OCI-LY1 (cell line): ENCODE results near the gene CUEDC1.

Experiments used
- H2AFZ ChIP-seq: fragments of 200-600 bp; sonication (generic), shearing (Covaris generic); 2 replicates; pipeline ENCODE4 v1.6.0; 2014; ENCODE audit warnings: antibody characterized with exemption, mild to moderate bottlenecking, low read length
- H3F3A ChIP-seq: fragments of 200-600 bp; sonication (generic), shearing (Covaris generic); 2 replicates; pipeline ENCODE4 v1.6.0; 2014; ENCODE audit warnings: mild to moderate bottlenecking, antibody characterized with exemption, low read length, moderate library complexity; ENCODE audit not compliant: insufficient read depth
- H3K27ac ChIP-seq: fragments of 200-600 bp; sonication (generic); 2 replicates; pipeline ENCODE4 v1.5.1; 2014; ENCODE audit warnings: low read length, mixed run types, mild to moderate bottlenecking, low read depth; ENCODE audit not compliant: poor library complexity, severe bottlenecking
- H3K27me3 ChIP-seq: fragments of 200-600 bp; sonication (generic); 2 replicates; pipeline ENCODE4 v1.6.0; 2014; ENCODE audit warnings: antibody characterized with exemption, mild to moderate bottlenecking, low read length, moderate library complexity; ENCODE audit not compliant: insufficient read depth
- H3K36me3 ChIP-seq: fragments of 200-600 bp; sonication (generic); 2 replicates; pipeline ENCODE4 v1.6.1; 2014; ENCODE audit warnings: mild to moderate bottlenecking, antibody characterized with exemption, low read length, moderate library complexity, mixed read lengths; ENCODE audit not compliant: insufficient read depth
- H3K4me1 ChIP-seq: fragments of 200-600 bp; sonication (generic); 2 replicates; pipeline ENCODE4 v1.5.1; 2014; ENCODE audit warnings: mild to moderate bottlenecking, low read length, moderate library complexity; ENCODE audit not compliant: insufficient read depth, severe bottlenecking
- H3K4me2 ChIP-seq: fragments of 200-600 bp; sonication (generic), shearing (Covaris generic); 2 replicates; pipeline ENCODE4 v1.6.1; 2014; ENCODE audit warnings: low read length
- H3K4me3 ChIP-seq: fragments of 200-600 bp; sonication (generic); 2 replicates; pipeline ENCODE4 v1.5.1; 2014; ENCODE audit warnings: low read length, low read depth, mild to moderate bottlenecking, mixed read lengths; ENCODE audit not compliant: poor library complexity, severe bottlenecking
- H3K79me2 ChIP-seq: fragments of 200-600 bp; shearing (Covaris generic); 2 replicates; pipeline ENCODE4 v1.6.1; 2016; ENCODE audit warnings: mixed run types, low read length, mixed read lengths; ENCODE audit not compliant: insufficient read depth
- H3K9ac ChIP-seq: fragments of 200-600 bp; sonication (generic), shearing (Covaris generic); 2 replicates; pipeline ENCODE4 v1.6.1; 2014; ENCODE audit warnings: mild to moderate bottlenecking, low read length, mixed read lengths
- H3K9me2 ChIP-seq: fragments of 200-600 bp; sonication (generic), shearing (Covaris generic); 2 replicates; pipeline ENCODE4 v1.6.1; 2014; ENCODE audit warnings: low read depth, mild to moderate bottlenecking, low read length, mixed read lengths
- H3K9me3 ChIP-seq: fragments of 200-600 bp; shearing (Covaris generic); 2 replicates; pipeline ENCODE4 v1.6.1; 2014; ENCODE audit warnings: low read length, mixed read lengths
- H4K20me1 ChIP-seq: fragments of 200-600 bp; sonication (generic), shearing (Covaris generic); 2 replicates; pipeline ENCODE4 v1.6.0; 2016; ENCODE audit warnings: mild to moderate bottlenecking, low read length; ENCODE audit not compliant: insufficient read depth
- CTCF ChIP-seq: fragments of 200-600 bp; sonication (generic), shearing (Covaris generic); IDR thresholded peaks from 2 replicates; pipeline ENCODE4 v1.5.1; 2017; ENCODE audit warnings: mild to moderate bottlenecking, antibody characterized with exemption, low read length, moderate library complexity, mixed read lengths
- EZH2 ChIP-seq: fragments of 200-600 bp; sonication (generic), shearing (Covaris generic); IDR thresholded peaks from 2 replicates; pipeline ENCODE4 v1.8.0; 2017; ENCODE audit warnings: borderline replicate concordance, mixed run types, mild to moderate bottlenecking, antibody characterized with exemption, low read length, moderate library complexity, mixed read lengths

The CUEDC1 gene

GRCh38 chr17:57817299-57817698, 137.9 kb downstream of the CUEDC1 start:
- no peaks in the 10 kb centered on the region for H3K79me2 ChIP-seq
- H3K36me3 ChIP-seq = no peaks in the 10 kb centered on the region
- H3K4me3 ChIP-seq = no peak overlapping the region
- no peaks in the 10 kb centered on the region for H3K27me3 ChIP-seq
- no peak for TF ChIP-seq EZH2
- TF ChIP-seq CTCF = no peak
- H3K9me3 ChIP-seq = no peaks in the 10 kb centered on the region
- no peak overlapping the region for H3K27ac ChIP-seq
- no peak overlapping the region for H3K9ac ChIP-seq
- H3F3A ChIP-seq = no peaks in the 10 kb centered on the region
- H3K4me1 ChIP-seq = no peaks in the 10 kb centered on the region
- no peaks in the 10 kb centered on the region for H3K9me2 ChIP-seq
- H3K4me2 ChIP-seq = no peak overlapping the region
- no peak overlapping the region for H2AFZ ChIP-seq
- no peaks in the 10 kb centered on the region for H4K20me1 ChIP-seq

- Histone ChIP-seq H3K79me2 (no peaks in the 10 kb centered on the region), H3K9me2 (no peaks in the 10 kb centered on the region), H3K36me3 (no peaks in the 10 kb centered on the region), H4K20me1 (no peaks in the 10 kb centered on the region), H3K4me2 (no peak overlapping the region), H3K27ac (no peak overlapping the region), H3K9ac (no peak overlapping the region), H3K4me1 (no peaks in the 10 kb centered on the region), H3K4me3 (no peak overlapping the region), H2AFZ (no peak overlapping the region), H3K9me3 (no peaks in the 10 kb centered on the region), H3K27me3 (no peaks in the 10 kb centered on the region), H3F3A (no peaks in the 10 kb centered on the region)
- TF ChIP-seq CTCF (no peak), EZH2 (no peak)
These were observed 140.8 kb downstream of the CUEDC1 start for GRCh38 chr17:57814421-57814820.

- Histone ChIP-seq H3K27ac (no peak overlapping the region), H3K4me3 (no peak overlapping the region), H3F3A (no peaks in the 10 kb centered on the region), H3K4me2 (no peak overlapping the region), H3K9me3 (no peaks in the 10 kb centered on the region), H3K27me3 (no peaks in the 10 kb centered on the region), H3K9me2 (no peaks in the 10 kb centered on the region), H4K20me1 (no peaks in the 10 kb centered on the region), H2AFZ (no peak overlapping the region), H3K9ac (no peak overlapping the region), H3K79me2 (no peaks in the 10 kb centered on the region), H3K36me3 (no peaks in the 10 kb centered on the region), H3K4me1 (no peaks in the 10 kb centered on the region)
- TF ChIP-seq EZH2 (no peak), CTCF (no peak)
These were observed 143.5 kb downstream of the CUEDC1 start for GRCh38 chr17:57811638-57812280.
